Measurements from ENCODE around the gene LSP1. TPM values are rescaled to one million over a fixed set of nuclear protein-coding genes. Genes with fewer than 3 reads are reported as not detected.

LSP1 gene
- total RNA-seq, 2 donors from 2014 or later, result 6.7 to 11.6 TPM

Small RNA genes lying within 50 kb of the gene (microRNA-seq; reads per million reads assigned to microRNA genes)
- gene MIR4298 (not detected), gene MIR7847 (not detected)

Small RNA genes lying within 50 kb of the gene (small RNA-seq; reads per million reads assigned to genes)
- gene AC051649.1, result 0 reads per million in 2 donors
- gene MIR4298, result 0 reads per million in 2 donors

Other genes starting within 250 kb of the LSP1 start
- not detected for gene KRTAP5-3, start 244.6 kb upstream of the LSP1 start, total RNA-seq
- gene KRTAP5-4, start 230.9 kb upstream of the LSP1 start, total RNA-seq, result not detected
- gene KRTAP5-5, start 223.3 kb upstream of the LSP1 start, total RNA-seq, result not detected
- not detected for gene KRTAP5-6, start 155.9 kb upstream of the LSP1 start, total RNA-seq
- 1 to 10 TPM; 2.6 to 3.1 TPM for gene IFITM10, start 102.5 kb upstream of the LSP1 start, total RNA-seq
- 100 to 1,000 TPM; 497 to 983 TPM for gene CTSD, start 89.2 kb upstream of the LSP1 start, total RNA-seq
- 1 to 10 TPM; 1.7 to 4.1 TPM for gene SYT8, start 18.1 kb upstream of the LSP1 start, total RNA-seq
- gene TNNI2, start 14.1 kb upstream of the LSP1 start, total RNA-seq, result 1 to 10 TPM in 1 of 2 donors, not detected in 1; 5.5 TPM
- under 1 TPM in 1 of 2 donors, not detected in 1; 0.17 TPM for gene PRR33, start 38.8 kb downstream of the LSP1 start, total RNA-seq
- 1 to 10 TPM; 4.5 to 8.4 TPM for gene TNNT3, start 66.6 kb downstream of the LSP1 start, total RNA-seq
- gene MRPL23, start 94.2 kb downstream of the LSP1 start, total RNA-seq, result 100 to 1,000 TPM; 155 to 162 TPM
- gene H19, start 144.8 kb downstream of the LSP1 start, total RNA-seq, result 100 to 1,000 TPM; 126 to 163 TPM